NB4 (cell line): Measurements from ENCODE around the gene CCL18.

Source experiments
- MYC ChIP-seq: IDR thresholded peaks from 2 replicates; pipeline ENCODE4 v1.6.1; 2011; ENCODE audit warnings: low read depth, low read length
- POLR2A ChIP-seq: IDR thresholded peaks from 2 replicates; pipeline ENCODE4 v1.6.1; 2011; ENCODE audit warnings: mild to moderate bottlenecking; ENCODE audit not compliant: insufficient read length; ENCODE audit errors: extremely low read depth

DNA sequence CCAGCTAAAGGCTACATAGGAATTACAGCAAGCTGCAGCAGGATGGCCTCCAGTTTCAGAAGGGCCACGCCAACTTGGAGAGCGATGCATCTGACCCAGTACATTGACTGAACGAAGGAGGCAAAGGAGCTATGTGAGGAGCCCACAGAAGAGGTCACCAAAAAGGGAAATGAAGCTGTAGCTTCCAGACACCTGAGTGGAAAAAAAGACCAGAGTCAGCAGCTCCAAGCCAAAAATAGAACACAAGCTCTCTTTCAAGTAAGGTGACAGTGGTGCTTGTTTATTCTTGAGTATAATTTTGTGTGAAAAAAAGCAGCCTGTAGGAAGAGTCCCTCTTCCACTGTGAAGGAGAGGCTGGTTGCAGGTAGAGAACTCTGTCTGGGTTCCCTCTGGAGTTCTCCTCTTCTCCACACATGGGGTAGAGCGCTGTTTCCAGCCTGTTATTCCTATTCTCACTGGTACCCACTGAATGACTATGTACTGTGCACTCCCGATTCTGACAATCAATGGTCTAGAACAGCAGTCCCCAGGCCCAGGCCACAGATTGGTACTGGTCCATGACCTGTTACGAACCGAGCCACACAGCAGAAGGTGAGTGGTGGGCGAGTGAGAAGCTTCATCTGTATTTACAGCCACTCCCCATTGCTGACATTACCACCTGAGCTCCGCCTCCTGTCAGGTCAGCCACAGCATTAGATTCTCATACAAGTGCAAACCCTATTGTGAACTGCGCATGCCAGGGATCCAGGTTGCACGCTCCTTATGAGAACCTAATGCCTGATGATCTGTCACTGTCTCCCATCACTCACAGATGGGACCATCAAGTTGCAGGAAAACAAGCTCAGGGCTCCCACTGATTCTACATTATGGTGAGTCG is 54.6 kb downstream of the CCL18 start:
- no peak for TF ChIP-seq POLR2A
- TF ChIP-seq MYC, result no peak
